Activated T-helper 9 cell treated with anti-CD3 and anti-CD28 coated beads, Interleukin-2, amount 50 U/mL, for 16 hours (primary cell): Measurements from ENCODE around the gene CASZ1.

Experiments
- DNase-seq: peaks from one replicate; pipeline ENCODE4 v3.0.0-alpha.2; 2020; ENCODE audit warnings: low read depth

Gene CASZ1

DNA sequence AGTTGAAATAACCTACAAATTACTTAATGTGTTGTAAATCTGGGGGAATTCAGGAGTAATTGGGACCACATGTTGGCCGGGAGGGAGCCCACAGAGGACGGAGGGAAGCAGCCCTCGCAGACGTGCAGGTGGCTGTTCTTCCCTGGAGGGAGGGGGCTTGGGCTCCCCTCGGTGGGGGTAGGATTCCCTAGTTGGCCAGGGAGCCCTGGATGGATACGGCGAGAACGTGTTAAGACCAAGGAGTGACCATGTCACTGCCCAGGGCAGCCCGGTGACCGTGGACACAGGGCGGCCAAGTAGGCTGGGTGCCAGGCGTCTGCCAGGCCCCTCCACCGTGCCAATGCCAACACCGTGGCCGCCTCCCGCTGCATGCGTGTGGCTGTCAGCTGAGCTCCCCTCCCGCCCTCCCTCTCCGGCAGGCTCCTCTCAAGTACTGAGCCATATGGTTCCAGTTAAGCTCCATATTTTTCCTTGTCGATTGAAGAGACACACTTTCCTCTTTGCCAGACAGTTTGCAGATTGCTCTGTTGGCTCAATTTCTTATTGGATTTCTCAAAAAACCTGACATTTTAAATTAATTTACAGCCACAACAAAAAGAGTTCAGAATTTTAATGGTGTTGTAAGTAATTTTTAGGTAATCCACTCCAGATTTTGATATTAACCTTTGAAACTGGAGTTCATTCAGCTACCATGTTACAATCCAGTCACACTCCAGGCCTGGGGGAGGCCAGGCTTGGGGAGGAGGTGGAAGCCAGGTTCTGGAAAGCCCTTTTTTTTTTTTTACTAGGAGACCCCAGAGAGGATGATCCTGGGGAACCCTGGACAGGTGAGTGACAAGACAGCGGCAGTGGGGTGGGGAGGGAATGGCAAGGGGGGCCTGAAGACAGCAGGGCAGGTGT, 71.2 kb downstream of the CASZ1 start:
- no peak for DNase-seq

DNA sequence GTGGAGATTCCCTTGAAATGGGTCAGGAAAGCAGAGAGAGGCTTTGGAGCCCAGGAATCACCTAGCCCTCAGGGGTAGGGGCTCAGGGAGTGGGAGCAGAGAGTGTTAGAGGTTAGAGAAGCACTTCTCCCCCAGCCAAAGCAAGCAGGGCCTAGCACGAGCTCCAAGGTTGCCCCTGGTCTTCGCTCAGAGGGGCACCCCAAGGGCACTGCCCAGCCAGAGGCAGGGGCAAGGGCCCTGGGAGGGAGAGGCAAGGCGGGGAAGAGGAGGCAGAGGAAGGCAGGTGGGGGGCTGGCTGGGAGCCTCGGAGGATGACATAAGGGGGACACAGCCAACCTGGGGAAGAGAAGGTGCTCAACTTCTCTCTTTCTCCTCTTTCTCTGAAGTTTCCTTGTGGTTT, 71.9 kb downstream of the CASZ1 start:
- no peak for DNase-seq

DNA sequence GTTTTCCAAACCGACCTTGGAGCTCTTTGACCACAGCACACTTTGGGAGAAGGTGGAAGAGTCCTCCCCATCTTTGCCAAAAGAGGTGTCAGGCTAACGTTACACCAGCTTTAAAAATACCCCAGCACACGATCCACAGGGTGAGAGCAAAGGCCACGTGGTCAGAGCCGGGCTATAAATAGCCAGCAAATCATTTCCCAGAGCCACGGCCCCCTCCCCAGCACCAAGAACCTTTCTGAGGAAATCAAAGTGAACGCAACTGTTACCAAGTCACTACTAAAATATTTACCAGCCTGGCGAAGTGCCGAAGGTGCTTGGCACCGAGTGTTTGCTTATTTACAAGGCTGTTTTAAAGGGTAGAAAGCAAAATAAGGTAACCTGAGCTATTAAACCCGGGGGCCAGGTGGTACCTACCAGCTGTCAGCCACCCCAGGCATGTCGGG, 72.4 kb downstream of the CASZ1 start:
- no peak for DNase-seq

DNA sequence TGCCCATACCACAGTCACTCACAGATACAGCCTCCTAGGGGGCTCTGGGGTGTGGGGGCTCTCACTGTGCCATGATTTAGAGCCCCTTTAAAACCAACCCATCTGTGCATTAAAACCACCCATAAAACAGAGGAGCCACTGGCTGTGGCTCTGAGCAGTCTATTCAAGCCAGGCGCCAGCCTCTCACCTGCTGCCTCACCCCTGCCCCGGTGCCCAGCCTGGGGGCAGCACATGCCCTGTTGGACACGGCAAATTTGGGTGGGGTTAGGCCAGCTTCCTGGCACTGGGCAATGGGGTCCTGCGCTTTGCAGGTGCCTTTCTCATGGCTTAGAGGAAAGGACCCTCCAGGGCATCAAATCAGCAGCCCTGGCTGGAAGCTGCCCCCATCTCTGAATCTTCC, 73.1 kb downstream of the CASZ1 start:
- no peak for DNase-seq

DNA sequence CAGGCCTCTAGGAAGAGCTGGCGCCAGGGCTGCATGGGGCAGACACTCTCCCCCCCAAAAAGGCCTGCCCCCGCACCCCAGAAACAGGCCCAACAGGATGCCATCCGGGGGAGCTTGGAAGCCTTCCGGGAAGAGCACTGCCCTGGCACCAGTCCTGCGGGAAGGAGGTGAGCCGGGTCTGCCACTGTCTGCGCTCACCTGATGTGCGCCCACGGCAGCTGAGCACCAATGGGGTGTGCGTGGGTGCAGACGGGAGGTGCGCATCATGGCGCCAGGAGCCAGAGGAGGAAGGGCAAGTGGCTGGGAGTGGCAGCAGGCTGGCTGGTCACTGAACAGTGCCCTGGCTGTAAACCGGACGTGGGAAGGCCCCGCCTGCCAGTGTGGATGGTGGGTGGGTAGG, 73.6 kb downstream of the CASZ1 start:
- no peak for DNase-seq

DNA sequence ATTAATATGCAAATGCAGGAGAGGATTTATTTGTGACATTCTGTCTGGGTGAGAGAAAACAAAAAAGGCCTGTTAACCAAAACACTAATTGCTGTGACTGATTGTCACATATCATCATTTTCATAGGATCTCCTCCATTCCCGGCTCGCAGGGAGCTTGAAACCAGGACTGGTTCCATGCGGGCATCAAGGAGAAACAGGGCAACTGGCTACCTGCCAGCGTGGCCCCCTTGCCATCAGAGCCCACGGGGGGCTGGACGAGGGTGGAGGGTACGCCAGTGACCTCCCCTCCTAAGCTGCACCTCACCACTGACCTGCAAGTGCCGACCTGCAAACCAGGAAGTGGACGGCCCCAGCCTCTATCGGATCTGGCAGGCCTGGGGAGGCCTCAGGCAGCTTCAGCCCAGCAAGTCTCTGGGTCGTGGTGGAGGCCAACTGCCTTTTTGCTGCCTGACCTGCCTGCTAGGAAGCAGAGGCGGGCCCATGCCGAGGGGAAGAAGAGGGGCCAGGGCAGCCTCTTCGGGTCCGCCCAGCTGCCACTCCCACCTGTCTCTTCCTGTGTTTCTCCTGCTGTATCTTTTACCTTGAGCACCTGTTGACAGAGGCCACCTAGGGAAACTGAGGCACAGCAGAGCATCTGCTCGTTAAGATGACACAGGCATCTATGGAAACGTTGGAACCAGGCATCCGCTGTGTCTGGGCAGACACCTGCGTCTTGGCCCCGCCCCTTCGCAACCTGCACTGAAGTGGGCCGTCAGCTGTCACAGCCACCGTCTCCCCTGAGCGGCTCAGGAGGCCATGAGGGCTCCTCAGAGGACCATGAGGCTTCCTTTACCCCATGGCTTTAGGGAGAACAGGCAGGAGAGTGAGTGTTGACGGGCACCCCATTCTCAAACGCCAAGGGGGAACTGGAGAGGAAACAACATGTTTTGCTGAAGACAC, 74.8 kb downstream of the CASZ1 start:
- DNase-seq, result no peak

DNA sequence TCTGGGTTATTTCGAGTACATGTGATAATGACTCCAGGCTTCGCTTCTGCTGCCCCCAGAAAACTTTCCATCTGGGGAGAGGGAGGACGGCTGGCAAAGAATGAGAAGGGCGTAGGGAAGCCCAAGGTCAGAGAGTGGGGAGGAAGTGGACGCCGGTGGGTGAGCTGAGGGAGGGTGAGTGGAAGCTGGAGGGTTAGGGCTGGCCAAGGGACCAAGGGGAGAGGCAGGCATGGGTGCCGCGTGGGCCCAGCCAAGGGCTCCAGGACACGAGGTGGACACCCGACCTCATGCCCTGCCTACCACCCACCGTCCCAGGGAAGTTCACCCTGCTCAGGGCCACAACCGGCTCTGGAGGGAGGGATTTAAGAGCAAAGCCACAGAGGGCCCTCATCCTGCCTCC, 75.8 kb downstream of the CASZ1 start:
- no peak for DNase-seq

DNA sequence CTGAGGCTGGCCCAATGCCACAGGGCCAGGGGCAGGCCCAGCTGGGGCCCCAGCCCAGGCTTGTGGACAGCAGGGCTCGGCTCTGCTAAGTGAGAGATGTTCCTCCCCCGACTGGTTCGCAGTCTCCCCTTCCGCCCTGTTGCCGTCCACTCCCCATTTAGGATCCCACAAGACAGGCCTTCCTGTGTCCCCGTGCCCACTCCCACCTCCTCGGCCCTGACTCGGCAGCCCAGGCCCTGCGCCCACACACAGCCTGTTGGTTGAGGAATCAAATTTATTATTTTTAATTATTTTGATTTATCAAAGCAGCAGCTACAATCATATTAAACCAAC, 78.4 kb downstream of the CASZ1 start:
- DNase-seq, result no peak

DNA sequence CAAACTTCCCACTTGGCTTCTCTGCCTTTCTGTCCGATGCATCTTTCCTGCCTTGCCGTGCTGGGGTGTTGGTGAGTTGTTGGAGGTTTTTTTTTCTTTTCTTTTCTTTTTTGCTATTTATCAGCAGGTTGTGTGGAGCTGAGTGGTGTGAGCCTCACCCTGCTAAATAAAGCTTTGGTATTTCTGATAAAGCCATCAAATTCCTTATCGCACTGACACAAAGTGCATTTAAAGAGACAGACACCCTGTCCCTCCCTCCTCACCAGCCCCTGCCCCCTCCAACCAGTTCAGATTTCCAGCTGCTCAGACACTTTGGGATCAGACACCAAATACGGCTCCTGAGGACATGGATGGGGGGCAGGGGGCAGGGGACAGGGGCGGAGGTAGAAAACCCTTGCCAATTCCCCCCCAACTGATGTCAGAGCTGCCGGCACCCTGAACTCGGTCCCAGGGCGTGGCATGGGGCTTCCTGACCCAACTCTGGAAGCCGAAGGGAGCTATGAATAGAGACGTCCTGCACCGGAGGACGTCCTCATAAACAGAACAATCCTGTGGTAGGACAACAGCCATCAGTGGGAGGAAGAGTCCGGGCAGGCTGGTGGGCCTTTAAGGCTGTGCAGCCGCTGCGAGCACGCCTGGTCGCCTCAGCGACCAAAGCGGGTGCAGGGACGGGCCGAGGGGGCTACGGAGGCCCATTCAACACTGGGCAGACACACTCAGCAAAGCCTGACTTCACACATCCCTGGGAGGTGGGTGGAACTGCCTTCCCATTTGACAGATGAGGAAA, 79.0 kb downstream of the CASZ1 start:
- no peak for DNase-seq

DNA sequence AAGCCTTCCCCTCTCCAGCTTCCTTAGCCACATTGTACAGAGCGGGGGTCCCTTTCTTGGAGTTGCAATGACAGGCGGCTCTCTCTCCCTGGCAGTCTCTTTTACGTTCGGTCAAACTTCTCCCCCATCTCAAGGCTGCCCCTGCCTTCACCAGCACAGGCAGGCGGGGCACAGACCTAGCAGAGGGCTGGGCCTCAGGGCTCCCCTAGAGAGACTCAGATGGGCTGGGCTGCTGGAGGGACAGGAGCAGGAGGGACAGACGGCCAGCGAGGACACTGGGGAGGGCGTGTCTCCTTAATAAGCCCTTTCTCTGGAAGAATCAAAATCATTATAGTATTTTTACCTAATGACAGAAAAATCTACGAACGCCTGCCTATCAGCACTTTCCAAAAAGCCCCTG, 79.6 kb downstream of the CASZ1 start:
- DNase-seq, result no peak

DNA sequence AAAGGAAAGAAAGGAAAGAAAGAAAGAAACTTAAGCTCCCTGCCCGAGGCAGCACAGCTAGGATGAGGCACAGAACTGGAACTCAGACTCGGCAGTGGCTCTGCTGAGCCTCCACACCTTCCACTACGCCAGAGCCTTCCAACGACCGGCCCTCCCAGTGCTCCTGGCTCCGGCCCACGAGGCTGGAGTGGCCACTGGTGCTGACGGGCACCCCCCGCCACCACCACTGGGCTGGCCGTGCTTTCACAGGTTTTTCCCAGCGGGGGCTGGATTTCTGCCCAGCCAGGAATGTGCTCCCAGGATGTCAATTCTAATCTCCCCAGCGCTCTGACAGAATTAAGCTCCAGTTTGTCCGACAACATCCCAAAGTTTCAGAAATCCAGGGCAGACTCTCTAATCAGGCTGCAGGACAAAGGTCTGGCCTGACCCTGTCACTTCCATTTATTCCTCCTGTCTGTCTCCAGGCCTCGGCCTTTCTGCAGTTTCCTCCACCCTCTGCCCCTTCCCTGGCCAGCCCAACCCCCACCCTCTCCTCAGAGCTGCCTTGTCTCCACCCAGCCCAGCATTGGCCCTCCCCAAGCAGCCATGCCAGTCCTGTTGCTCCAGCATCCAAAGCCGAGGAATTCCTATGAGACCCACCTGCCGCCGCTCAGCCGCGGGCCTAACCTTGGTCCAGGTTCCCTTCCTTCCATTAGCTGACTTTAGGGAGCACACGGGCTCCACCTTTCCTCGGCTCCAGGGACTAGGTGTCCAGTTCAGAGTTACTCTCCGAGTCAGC, 81.9 kb downstream of the CASZ1 start:
- no peak for DNase-seq

DNA sequence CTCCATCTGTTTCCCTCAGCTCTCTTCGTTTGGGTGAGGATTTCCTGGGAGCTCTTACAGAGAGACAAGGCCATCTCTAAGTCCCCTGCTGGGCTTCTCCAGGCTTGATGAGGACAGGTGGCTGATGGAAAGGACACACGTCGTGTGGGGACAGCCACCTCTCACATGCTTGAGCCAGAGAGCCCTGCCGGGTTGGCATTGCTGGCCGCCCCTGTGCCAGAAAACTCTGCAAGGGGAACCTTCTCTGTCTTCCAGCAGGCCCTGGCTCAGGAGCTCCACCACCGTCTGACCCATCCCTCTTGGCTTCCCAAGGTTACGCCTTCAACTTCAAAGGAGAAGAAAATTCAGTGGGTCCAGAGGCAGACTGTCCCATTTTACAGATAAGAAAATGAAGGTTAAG, 82.8 kb downstream of the CASZ1 start:
- DNase-seq, result no peak

DNA sequence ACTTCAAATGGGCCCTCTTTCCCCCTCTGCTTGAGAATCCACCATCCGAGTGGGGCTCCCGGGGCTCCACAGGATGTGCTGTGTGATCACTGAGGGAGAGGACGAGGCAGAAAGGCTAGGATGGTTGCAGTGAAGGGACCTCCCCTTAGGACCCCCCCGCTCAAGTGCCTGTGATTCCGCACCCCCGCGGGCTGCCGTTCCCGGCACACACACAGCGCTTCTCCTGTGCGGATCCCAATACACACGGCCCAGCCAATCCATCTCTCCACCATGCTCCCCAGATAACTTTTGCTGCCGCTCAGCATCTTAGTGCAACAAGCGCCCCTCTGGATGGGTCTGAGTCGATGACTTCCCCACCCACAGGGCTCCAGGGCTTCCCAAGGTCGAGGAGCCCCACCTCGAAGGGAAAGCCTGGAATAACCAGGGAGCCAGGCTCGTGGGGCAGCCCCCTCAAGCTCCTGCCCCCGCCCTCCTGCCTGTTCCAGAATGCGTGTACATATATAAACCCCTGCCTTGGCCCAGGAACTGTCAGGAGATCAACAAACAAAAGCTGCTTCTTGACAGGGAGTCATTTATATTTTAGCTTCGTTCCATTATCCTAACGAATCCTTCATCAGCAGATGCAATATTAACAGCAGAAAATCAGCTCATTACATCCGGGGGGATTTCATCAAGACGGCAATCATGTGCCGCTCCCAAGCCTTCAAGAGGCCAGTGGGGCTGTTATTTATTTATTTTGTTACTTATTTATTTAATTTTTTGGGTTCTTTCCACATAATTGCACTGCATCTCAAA, 83.7 kb downstream of the CASZ1 start:
- no peak for DNase-seq

DNA sequence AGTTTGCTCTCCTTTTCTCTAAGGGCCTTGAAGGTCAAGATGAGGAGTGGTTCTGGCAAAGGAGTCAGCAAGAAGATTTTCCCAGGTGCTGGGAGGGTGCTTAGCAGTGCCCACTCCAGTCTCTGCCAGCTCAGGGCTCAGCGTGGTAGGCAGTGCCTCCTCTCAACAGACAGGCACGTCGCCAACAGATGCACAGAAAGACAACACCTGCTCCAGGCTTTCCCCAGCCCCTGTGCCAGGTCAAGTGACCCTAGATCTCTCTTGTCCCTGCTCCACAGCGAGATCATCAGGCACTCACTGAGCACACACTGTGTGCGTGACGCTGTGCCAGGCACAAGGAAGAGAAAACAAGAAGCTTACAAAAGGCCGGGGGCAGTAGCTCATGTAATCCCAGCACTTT, 86.0 kb downstream of the CASZ1 start:
- no peak for DNase-seq

DNA sequence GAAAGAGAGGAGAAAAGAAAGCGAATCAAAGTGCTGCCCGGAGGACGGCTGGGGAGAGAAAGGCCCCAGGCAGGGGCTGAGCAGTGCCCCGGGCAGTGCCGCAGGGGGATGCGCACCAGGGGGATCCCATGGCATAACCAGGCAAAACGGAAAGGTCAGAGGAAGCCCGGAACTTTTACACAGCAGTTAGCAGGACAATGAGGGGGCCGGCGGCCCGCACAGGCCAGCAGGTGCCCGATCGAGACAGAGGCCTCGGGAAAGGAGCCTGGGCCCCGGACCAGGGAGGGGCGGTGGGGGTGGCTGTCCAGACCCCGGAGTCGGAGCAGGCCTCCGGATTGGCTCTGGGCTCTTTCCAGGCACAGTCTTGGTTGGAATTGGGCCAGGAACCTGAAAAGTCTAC, 86.8 kb downstream of the CASZ1 start:
- DNase-seq, result no peak

DNA sequence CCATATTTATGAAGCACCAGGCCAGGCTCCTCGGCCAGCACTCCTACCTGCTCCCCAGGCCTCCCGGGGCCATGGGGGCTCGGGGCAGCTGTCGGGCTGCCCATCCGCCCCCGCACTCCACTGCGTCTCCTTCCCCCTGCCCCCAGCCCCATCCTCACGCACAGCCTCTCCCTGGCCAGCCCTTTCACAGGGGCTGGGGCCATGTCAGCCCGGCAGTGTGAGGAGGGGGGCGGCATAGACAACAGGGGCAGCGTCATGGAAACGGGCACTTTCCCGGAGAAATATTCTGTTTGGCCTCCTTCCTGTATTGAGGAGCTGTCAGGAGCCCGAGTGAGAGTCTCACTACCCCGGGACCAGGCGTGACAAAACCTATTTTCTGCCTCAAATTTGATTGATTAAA, 87.3 kb downstream of the CASZ1 start:
- DNase-seq, result no peak

DNA sequence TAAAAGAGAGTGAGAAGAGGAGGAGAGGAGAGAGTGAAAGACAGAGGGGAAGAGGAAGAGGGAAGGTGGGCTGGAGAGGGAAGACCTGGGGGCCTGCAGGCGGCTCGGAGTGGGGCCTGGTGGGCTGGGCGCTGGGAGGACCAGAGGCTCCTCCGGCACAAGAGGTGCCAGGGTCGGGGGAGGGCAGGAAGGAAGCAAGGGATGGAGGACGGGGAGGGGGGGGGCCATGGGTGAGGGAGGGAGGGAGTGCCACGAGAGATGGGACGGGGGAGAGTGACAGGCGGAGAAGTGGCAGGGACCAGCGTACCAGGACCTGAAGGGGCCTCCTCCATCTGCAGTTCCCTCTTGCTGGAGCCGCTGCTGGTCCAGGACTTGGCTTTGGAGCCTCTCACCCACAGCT, 87.7 kb downstream of the CASZ1 start:
- no peak for DNase-seq

DNA sequence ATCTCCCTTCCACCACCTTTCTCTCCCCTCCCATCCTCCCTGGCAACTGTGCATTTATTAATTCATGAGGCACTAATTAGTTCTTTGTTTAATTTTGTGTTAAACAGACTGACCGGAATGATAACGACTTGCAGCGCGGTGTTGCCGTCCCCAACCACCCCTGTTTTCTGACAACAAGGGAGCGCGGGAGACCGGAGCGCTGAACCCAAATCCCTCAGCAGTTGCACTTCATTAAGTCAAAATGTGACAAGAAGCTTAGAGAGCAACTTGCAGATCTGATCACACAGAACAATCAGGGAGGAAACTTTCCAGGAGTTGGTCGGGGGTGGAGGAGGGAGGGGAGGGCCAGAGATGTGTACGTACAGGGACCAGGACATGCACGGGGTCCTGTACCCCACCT, 89.2 kb downstream of the CASZ1 start:
- no peak for DNase-seq

DNA sequence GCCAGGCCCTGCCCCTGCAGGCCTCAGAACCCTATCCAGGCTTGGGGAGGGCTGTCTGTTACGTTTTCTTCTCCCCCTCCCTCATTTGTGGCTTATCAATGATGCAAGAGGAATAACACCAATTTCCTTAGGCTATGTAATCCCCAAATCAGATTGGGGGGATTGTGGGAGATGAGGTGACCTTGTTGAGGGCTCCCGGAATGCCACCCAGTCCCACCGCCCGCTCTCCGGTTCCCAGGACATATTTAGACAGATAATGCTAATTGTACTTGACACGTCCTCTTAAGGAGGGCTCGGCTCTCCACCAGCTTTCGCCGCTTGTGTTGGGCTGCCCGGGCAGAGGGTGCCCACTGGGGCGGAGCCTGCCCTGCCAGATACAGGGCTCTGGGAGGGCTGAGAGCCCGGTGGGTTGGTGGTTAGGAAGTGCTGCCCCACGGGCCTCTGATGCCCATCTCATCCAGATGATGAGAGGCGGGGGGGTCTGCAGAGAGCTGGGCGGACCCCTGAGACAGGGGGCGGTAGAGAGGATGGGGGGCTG, 90.0 kb downstream of the CASZ1 start:
- DNase-seq, result no peak

DNA sequence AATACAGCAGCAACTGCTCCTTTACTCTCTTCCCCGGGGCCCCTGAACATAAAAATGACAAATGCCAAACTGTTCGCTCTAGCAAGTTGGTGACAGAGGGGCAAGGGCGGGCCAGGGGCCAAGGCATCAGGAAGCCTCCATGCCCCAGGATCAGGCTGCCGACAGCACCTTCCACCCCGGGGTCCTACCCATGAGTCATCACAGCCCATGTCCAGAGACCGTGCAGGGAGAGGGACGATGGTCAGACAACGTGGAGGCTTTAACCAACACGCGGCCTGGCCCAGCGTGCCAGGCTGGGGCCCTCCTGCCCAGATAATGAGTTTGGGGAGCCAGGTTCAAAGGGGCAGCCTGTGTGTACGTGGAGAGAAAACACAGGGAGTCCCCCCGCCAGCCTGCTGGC, 90.5 kb downstream of the CASZ1 start:
- no peak for DNase-seq
